Activated T-cell treated with anti-CD3 and anti-CD28 coated beads for 1 hour (primary cell): ENCODE results near the gene KAZN.

Experiments
- DNase-seq: peaks from one replicate; pipeline ENCODE4 v3.0.0-alpha.2; 2020; ENCODE audit warnings: low read depth

Gene KAZN

DNA sequence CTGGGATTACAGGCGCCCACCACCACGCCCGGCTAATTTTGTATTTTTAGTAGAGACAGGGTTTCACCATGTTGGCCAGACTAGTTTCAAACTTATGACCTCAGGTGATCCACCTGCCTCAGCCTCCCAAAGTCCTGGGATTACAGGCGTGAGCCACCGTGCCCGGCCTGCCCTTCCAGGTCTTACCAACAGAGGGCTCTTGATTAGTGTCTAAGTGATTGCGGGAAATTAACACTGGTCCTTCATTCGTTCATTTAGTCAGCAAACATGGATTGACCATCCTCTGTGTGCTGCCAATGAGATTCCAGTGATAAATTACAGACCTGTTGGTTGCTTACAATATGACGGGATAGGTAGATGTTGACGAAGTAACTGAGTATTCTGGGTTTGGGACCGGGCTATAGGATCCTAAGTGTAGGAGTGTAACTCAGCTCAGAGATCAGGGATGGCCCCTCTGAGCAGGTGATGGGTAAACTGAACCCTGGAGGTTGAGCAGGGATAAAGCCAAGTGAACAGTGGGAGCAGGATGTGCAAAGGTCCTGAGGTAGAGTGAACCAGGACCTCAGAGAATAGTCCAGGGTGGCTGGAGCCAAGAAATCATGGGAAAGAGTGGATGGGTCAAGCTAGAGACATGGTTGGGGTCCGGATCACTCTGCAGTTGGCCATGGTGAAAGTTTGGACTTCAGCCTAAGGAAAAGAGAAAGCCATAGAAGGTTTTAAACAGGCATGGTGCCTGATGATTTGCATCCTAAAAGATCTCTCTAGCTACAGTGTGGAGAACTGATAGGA, 171.2 kb downstream of the KAZN start:
- no peak for DNase-seq

DNA sequence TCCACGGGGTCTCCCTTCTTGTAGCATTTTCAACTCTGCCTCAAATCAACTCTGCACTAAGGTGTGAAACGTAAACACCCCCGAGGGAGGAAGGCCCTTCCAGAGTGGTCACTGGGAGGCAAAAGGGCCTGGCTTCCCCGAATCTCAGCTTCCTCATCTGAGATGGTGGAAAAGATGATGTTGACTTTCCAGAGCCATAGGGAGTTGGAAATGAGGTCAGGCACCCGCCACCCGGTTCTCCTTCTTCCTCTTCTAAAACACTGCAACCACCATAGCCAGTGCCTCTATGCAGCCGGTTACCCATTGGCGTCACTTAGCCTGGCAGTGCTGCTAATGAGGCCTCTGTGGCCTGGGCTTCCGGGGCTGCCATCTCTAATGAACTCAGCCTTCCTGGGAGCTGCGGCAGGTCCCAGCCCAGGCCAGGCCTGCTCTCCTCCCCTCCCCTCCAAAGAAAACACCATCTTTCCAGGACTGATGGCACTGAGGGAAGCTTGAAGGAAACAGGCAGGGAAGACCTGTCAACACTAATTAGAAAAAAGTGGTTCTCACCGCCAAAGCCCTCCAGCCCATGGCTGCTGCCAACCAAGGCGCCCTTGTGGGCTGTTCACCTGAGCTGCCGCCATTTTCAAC, 175.0 kb downstream of the KAZN start:
- no peak for DNase-seq

DNA sequence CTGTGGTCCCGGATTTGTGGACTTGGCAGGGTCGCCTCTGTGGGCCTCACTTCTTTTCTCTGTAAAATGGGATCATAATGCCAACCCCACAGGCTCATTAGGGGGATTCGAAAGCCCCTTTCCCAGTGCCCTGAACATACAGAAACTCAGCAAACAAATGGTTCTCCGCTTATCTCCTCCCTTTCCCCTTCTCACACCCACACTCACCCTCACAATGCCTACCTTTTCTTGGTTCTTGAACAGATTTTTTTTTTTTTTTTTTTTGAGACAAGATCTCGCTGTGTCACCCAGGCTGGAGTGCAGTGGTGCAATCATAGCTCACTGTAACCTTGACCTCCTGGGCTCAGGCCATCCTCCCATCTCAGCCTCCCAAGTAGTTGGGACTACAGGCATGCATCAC, 175.7 kb downstream of the KAZN start:
- DNase-seq, result no peak

DNA sequence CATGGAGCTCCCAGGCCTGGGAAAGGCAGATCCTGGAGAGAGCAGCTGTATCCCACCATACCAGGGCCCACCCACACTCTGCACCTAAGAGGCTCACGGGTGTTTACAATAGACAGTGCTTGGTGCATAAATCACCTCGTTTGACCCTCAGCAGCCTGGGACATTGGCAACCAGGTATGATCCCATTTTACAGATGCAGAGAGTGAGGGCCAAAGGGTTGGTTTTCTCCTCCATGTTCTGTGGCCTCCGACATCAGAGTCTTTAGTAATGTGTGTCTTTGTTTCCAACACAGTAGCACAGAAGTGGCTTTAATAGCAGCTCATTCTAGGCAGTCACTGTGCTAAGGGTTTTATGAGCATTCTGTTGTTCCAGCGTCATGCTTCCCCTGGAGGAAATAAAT, 176.5 kb downstream of the KAZN start:
- DNase-seq, result no peak

DNA sequence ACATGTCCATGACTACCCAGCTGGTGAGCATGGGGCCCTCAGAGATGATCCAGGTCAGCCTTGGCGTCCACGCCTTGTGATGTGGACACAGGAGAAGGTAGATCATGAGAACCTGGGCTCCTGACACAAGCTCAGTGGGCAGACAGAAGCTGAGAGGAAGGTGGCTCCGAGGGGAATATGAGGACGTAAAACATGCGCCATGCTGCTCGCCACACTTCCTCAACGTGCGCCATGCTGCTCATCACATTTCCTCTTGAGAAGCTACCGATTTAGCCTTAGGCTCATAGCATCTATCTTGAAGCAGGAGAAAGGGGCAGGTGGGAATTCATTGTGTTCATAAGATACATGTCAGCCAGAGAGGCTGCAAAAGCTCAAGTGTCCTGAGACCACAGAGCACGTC, 176.9 kb downstream of the KAZN start:
- no peak for DNase-seq

DNA sequence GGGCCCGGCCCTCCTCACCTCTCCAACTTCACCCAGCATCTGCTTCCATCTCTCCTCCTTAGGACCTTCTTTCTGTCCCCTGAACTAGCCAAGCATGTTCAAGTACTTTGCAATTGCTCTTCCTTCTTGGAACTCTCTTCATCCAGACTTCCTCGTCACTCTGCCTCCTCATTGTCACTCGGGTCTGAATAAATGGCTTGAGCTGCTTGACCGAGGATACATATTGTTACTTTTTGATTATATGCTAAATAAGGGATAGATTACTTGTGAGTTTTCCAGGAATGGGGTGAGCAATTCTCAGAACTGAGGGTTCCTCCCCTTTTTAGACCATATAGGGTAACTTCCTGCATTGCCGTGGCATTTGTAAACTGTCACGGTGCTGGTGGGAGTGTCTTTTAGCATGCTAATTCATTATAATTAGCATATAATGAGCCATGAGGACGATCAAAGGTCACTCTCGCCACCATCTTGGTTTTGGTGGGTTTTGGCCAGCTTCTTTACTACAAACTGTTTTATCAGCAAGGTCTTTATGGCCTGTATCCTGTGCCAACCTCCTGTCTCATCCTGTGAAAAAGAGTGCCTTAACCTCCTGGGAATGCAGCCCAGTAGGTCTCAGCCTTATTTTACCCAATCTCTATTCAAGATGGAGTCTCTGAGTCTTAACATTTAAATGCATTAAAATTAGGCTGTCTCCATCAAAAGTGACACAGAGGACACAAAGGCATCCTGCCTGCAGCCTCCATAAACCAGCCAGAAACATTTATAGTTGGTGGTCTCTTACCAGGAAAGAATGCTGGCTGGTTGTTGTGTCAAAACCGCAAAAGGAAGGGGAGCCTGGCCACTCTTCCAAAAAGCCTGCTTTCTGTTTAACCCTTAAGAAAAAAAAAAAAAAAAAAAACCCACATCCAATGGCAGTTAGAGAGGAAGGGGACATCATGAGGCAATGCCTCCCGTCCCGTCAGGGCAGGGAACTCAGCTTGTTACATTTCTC, 179.3 kb downstream of the KAZN start:
- DNase-seq, result no peak

DNA sequence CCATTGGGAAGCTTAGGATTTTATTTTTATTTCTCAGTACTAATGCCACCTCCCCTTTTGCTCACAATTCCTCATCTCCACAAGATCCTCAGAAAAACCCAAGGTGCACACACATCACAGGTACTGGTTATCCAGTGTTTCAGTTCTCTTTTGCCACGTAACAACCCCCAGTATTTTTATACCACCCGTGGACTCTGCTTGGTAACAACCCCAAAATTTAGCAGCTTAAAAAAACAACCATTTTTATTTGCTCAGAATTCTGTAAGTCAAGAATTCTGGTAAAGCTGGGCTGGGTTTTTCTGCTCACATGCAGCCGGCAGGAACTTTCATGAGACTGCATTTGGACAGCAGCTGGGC, 180.0 kb downstream of the KAZN start:
- DNase-seq, result no peak

DNA sequence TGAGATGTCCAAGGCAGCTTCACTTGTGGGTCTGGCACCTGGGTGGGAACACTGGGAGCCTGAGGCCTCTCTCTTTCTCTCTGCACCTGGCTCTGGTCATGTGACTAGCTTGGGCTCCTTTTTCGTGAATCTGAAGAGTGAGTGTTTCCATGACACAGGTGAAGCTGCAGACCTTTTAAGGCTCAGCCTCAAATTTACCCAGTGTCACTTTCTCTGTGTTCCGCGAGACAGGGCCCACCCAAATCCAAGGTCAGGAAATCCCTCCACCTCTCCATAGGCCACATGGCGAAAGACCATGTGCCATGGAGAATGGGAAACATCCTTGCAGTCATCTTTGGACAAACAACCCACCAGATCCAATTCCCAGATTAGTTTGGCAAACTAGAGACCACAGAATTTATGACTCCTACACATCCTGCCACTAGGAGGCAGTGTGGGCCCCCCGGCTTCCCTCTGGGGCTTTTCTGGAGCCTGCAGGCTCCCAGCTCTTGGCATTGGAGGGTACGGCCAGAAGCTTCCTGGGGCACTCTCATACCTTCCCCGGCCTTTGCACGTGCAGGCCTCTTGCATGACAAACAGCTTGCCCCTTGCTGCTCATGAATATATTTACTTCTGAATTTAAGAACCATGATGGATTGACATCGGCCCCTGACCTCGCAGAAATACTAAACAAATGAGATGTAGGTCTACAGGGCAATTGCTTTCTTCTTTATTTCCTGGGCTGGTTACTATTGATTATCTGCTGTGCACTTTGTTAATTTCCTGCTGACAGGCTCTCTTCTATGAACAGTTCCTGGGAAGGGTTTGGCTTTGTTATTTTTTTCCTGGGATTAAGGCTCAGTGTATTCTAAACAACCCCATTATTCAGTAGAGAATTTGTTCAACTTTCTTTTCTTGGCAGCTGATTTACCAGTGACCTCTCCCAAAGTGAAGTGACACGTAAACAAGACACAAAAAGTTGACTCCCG, 180.7 kb downstream of the KAZN start:
- peak; percentile 7 for DNase-seq

DNA sequence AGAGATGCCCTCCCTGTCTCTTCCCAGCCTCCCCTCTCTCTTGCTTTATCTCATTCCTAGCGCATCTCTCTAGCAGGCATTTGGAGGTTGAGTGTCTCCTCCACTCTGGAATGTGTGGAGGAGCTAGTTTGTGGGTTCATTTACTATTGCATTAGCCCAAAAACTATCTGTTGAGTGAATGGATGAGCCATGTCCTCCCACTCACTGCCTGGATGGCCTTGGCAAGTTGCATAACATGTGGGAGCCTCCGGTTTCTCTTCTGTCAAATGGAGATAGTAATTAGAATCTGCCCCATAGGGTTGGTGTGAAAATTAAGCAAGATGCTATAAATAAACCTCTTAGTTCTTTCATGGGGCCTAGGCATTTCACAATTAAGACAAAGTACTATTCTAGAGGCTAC, 181.8 kb downstream of the KAZN start:
- no peak for DNase-seq

DNA sequence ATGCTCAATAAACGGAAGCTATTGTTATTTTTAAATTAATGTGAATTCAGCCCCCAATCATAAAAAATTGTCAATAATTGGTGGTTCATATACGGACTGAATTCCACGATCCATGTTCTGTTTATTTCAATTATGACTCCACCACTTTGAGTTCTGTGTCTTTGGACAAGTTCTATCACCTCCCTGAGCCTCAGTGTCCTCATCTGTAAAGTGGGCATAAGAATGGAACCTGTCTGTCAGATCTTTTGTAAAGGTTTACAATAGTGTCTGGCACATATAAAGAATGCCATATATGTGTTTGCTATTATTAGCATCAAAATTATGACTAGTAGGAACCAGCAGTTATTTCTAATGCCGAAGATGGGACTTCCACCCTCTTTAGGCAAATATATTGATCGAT, 183.3 kb downstream of the KAZN start:
- DNase-seq, result no peak

DNA sequence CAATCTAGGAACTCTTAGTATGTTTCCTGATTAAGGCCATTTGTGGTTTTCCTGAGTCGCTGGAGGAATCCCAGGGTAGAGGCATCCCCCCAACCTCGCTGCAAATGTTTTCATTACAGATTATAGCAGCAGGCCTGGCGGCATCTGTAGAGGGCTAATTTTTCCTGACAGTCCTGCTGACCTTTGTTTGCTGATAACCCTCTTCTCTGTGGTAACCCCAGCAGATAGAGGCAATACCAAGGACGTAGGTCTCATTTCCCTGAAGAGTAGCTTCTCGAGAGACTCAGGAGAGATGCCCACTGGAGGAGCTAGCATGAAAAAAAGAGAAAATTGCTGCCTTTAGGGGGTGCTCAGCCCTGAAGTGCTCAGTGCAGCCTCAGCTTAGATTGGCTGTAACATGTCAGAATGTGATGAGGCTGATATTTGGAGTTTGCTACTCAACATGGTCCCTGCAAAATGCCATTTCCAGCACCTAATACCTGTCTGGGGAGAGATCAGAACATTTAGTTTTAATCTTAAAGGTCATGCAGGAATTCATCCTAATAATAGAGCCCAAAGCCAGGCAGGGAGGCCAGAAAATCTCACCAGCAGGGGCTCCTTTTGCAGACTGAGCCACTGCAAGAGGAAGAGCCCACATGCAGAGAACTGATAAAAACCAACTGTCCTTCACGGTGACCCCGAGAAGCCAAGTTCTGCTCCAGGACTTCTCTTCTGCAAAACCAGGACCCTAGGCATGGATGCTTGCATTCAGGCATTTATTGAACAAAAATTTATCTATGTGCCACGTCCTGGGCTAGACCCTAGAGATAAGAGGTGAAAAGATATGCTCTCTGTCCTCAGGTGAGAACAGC, 184.5 kb downstream of the KAZN start:
- no peak for DNase-seq

DNA sequence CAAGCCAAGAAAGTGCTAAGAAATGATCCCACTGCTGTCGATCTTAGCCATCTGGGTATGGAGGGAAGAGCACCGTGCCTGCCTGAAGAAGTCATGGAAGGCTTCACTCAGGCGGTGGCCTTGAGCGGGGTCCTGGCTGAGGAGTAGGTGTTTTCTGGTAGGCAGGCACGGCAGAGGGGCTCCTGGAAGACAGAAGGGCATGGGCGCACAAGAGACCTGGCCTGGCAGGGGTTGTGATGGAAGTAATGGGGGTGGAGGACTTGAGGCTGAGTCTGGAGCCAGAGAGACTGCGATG, 185.1 kb downstream of the KAZN start:
- DNase-seq, result no peak

DNA sequence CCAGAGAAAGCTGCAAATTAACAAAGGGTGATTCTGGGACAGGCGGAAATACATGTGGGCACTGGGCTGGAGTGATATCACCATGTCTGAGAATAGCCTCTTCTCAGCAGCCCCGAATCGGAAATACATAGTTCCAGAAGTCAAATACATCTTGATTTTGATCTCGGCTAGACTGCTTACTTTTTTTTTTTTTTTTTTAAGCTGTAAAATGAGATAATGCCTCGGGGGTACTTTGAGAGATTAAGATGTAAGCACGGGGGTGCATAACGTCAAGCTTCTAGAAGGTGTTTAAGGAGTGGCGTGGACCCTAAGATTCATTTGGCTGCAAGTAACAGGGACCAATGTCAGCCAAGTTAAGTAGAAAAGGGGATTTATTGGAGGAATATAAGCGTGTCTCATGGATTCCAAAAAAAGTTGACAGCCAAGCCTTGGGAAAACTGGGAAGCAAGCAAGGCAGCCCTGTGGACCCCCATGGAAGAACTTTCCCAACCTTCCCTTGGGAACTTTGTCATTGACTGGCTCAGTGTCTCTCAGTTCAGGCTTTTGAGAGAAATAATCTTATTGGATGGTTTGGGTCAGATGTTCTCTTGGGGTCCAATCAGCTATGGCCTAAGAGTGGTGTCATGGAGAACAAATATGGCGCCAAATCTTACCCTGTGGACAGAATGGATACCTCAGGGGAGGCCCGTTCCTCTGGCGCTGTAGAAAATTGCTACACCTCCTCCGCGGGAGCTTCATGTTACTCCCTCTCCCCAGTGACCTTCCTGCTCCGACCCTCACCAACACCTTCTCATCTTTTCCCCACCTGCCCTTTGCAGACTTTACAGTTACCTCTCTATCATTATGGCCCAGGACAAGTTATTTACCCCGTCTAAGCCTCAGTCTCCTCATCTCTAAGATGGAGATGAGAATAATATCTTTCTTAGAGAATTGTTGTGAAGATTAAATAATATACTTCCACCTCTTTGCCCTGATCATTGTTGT, 186.6 kb downstream of the KAZN start:
- no peak for DNase-seq

DNA sequence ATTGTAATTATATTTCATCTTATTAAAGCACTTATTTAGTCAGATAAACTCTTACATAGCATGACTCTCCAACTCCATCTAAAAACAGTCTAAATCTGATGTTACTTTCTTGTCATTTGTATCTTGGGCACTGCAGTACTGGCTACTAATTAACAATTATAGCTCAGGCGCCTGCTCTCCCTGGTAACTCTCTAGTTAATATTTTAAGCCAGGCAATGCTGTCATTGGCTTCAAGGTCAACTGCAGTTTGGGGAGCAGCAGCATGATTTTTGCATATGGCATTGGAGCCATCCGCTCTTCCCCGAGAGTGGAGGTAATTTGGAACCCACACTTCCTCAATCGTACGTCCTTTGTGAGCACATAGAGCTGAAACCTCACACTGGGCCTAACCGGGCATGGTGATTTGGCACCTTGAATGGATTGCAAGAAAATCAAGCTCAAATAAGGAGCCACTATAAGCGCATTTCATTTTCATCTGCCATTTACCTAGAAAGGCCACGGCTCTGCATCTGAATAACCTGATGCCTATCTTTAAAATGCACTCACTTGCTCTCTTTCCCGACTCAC, 187.7 kb downstream of the KAZN start:
- DNase-seq, result no peak

DNA sequence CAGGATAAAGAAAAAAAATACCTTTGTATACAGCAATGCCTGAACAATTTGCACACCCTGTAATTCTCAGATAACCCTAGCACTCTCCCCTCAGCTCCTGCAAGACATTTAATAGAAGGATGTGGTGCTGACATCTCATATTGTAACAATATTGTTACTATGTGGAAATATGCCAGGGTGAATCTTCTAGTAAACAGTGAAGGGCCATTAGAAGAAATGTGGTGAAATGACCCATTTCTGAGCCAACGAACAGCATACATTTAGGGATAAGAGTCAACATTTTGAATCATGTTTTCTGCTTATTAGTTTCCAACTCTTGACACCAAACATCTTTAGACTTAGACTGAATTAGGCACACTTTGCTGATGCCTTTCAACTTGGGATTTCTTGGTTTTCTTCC, 188.2 kb downstream of the KAZN start:
- DNase-seq, result no peak

DNA sequence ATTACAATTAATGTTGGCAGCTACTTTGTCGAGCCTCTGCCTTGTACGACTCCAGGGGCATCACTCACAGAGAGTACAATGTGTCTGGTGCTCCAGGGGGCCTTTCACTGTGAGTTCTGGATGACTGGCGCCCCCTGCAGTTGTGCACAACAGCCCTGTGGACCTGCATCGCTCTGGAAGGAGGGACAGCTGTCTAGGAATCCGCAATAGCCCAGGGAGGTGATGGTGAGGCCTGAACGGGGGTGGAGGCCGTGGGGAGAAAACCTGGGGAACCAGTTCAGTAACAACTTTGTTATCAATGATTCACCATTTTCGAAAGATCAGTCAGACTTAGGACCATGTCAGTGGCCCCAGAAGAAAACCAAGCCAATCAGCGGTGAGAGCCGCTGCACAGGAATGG, 189.1 kb downstream of the KAZN start:
- no peak for DNase-seq

DNA sequence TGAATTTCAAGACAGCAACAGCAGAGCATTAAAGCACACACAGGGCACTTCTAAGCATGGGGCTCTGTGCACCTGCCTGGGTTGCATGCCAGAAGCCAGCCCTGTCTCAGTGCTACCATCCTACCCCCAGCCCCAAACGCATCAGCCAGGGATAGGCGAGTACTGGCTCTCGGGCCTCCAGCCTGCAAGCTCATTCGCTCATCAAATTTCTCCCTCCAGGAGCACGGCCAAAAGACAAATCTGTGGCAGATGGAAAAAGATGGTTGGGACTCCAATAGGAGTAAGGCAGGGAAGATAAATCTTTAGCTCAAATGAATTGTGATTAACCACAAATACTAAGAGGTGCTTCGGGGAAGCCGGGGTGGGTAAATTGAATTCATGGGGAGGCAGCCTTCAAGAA, 189.6 kb downstream of the KAZN start:
- DNase-seq, result no peak

DNA sequence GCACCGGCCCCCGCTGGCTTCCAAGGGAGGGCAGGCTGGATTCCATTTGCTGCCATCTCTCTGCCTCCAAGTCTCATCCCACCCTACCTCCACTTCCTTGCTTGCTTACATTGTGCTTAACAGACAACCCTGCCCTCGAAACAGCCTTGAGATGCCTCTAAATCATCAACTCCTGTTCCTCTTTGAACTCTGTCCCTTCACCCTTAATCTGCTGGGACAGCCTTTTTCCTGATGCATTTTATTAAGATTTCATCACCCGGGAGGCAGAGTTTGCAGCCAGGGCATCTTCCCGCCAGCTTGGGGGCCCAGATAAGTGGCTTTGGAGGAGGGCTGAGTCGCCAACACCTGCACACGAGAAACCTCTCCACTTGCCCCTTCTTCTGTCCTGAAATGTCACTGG, 192.5 kb downstream of the KAZN start:
- DNase-seq, result no peak

DNA sequence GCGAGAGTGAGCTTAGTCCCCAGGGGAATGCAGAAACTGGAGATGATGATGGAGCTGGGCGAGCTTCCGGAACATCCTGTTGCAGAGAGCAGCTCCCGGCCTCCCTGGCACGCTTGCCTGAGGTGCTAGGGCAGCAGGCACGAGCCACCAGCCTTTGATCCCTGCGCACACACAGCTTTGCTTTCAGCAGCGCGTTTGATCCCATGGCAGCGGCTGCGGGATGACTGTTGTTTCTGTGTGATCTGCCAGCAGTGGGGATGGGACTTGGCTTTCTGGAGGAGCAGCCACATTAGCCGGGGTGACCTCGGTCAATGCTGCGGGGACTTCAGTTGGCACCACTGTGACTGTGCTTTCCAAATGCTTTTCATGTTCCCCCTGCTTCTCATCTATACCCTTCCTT, 193.2 kb downstream of the KAZN start:
- DNase-seq, result no peak
